Activated CD4-positive, alpha-beta T cell treated with anti-CD3 and anti-CD28 coated beads for 4 hours (primary cell): ENCODE measurements around the gene CARMIL1.
A peak's percentile ranks its signal among the peaks of the same experiment; 100 is the strongest.
"Not testable (repeated sequence)": the region's sequence is repeated elsewhere in the genome, so short reads cannot be mapped to it uniquely, and the experiment has no call there.

Experiments
- DNase-seq, 2 donors: peaks; one replicate each; pipeline ENCODE4 v3.0.0-alpha.2; 2020

Gene CARMIL1

DNA sequence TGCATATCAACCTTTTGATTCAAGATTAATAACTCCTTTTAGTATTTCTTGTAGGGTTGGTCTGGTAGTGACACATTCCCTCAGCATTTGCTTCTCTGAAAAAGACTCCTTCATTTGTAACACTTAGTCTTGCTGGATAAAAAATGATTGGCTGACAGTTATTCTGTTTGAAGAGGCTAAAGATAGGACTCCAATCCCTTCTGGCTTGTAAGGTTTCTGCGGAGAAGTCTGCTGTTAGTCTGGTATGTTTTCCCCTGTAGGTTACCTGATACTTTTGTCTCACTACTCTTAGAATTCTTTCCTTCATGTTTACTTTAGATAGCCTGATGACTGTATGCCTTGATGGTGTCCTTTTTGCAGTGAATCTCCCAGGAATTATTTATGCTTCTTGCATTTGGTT, 96.0 kb downstream of the CARMIL1 start:
- DNase-seq = no peak

DNA sequence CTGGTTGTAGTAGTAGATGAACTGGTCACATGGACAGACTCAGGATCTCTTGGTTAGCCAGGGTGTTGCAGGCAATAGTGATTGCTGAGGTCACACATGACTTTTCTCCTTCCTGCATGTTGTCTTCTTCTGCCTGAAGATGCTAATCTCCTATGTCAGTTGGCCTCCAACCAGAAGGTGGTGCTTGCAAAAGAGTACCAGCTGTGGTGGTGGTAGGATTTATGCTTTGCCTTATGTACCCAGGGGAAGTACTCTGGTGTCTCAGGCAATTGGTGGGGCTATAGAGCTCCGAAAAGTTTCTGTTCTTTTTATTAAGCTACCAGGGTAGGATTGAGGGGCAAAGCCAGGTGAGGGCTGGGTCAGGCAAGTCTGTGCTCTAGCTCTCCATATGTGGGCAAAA, 98.5 kb downstream of the CARMIL1 start:
- DNase-seq = no peak

DNA sequence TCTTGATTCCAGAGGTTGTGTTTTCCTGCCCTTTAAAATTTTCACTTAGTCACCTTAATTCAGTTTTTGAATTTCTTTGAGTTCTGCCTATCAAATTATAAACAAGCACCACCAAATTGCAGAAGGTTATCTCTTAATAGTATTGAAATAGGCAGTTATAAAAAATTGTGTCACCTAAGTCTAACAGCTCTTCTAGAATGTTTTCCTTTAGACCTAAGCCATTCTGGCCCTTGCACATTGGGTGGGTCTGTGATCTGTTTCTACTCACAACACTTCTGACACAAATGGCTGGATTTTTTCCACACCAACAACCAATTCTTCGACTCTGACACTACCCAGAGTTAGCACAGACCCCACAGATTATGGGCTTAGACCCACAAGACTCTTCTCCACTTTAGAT, 101.9 kb downstream of the CARMIL1 start:
- DNase-seq = no peak

DNA sequence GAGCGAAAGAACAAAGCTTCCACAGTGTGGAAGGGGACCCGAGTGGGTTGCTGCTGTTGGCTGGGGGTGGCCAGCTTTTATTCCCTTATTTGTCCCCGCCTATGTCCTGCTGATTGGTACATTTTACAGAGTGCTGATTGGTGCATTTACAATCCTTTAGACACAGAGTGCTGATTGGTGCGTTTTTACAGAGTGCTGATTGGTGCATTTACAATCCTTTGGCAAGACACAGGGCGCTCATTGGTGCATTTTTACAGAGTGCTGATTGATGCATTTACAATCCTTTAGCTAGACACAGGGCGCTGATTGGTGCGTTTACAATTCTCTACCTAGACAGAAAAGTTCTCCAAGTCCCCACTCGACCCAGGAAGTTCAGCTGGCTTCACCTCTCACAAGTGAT, 103.3 kb downstream of the CARMIL1 start:
- not testable (repeated sequence) for DNase-seq

DNA sequence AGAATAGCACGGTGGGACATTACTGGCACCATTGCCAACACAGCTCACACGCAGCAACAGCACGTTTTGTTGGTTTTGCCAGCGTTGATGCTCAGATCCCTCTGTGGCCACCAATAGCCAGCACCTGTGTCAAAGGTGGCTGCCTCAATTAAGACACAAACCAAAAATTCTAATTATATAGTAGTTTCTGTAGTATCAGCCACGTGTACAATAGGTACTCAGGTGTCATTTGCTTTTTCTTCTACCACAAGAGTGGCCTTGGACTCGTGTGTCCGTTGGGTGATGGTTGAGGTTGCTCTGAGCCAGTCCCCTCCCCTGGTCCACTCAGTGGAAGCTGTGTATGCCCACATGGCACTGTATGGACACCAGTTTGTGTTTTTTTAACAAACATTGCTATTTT, 105.1 kb downstream of the CARMIL1 start:
- DNase-seq = no peak

DNA sequence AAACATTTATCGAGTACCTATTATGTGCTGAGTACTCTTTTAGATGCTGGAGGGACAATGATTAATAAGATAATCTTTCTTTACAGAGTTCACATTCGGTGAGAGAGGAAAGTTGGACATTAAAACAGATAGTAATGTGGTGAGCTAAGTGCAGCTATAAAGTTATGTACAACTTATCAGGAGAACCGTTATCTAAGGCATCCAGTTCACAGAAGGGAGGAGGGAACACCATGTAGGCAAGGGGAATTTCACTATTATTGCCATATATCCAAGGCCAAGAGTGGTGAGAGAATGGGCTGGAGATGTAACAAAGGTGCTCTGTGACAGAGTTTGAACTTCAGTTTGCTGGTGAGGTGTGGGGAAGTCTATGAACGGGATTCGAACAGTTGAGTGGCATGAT, 105.8 kb downstream of the CARMIL1 start:
- no peak for DNase-seq

DNA sequence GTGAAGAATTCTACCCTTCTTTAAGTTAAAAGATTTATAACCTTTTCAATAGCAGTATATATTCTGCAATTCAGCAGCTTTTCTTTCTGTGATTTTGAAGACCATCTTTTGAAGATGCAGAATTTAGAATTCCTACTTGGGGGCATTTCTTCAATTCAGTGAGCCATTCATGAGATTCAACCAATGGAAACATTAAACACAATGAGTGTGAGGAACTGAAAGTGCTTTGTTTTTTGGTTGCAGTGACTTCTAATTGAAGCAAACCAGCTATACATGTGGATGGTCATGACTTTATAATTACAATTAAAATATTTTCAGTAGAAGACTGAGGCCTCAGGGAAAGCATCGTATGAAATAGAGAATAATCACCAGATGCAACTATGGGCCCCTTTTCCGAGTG, 108.3 kb downstream of the CARMIL1 start:
- no peak for DNase-seq

DNA sequence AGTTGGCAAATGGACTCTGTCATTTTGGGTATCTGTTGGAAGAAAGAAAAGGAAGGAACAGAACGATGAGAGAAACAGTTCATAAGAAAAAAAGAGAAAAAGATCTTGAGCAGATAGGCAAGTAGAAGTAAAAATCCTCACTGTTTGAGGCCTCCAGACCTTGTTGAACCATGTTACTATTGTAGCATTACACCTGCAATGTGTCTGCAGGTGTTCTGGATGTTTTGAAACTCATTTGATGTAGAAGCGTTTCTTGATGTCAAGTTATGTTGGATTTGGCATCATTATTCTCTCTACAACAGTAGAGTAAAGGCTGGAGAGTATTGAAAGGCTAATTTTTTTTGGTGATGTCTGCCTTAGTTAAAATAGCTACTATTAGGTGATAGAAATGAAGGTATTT, 108.7 kb downstream of the CARMIL1 start:
- no peak for DNase-seq

DNA sequence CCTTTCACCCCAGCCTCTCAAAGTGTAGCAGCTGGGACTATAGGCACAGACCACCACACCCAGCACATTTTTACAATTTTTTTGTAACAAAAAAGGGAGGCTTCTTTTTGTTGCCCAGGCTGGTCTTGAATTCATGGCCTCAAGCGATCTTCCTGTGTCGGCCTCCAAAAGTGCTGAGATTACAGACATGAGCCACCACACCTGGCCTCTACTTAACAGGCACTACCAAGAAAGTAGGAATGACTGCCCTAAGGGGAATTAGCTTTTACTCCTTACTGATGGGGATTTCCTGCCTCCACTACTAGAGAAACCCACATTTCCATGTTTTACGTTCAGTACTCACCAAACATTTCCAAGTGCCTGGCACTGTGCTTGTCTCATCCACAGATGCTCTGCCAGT, 109.6 kb downstream of the CARMIL1 start:
- DNase-seq = no peak

DNA sequence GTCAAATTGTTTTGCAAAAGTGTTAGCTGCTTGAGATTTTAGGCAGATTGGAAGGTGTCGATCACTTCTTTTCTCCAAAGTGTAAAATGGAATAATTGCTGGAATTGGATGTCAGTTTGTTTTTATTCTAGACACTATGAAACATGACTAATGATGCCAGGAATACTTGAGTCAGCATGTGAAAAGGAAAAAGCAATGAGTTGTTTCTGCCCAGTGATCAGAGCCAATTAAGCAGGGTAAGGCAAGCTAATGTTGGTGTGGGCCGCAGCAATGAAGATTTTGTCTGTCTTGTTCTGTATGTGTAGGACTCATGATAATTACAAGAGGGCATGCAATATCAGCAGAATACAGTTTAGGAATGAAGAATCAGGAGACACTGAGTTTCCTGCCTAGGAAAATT, 110.3 kb downstream of the CARMIL1 start:
- DNase-seq = no peak

DNA sequence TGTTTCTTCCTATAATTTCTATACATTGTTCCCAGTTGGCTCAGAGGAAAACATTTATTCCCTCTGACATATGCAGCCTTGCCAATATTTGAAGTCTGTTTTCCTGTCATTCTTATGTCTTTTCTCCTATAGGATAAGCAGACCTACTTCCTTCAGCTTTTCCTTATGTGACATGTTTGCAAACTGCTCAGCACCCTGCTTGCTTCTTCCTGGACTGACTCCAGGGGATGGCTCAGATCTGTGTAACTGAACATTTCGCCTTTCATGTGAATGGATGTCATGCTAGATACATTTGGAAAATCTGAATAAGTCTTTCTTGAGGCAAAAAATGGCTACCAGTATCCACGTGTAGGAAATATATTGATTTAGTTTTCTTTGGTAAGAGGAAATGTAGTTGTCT, 113.2 kb downstream of the CARMIL1 start:
- no peak for DNase-seq

DNA sequence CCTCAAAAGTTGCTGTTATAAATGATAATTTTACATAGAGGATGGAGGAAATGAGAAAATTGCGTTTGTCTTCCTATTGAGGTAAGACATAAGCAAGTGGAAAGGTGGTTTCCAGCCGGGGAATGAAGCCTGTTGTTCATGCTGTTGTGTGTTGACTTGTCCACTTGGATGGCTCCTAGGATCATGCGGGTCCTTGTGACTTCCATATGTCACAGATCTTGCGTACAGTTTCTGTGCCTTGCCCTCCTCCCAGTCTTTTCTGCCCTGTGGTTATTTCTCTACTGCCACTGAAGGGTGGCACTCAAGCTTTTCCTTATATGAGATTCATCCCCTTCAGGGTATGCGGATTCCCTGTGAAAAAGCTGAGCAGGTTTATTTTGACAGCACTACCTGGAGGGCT, 116.6 kb downstream of the CARMIL1 start:
- no peak for DNase-seq

DNA sequence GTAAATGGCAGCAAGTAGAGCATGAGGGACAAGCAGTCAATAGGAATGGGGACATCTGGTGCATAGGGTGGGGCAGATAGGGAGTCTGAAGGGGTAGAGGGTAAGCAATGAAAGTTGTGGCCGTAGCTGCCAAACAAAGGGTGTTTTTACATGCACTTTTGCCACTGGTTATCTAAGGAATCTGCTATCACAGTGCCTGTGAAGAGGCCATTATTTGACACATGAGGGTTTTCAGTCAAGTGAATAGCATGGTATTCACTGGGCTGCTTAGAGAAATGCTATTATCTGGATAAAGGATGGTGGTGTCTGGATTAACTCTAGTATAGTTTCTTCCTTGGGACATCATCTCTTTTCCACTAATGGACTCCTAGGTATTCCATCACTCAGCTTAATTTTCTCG, 118.2 kb downstream of the CARMIL1 start:
- no peak for DNase-seq

DNA sequence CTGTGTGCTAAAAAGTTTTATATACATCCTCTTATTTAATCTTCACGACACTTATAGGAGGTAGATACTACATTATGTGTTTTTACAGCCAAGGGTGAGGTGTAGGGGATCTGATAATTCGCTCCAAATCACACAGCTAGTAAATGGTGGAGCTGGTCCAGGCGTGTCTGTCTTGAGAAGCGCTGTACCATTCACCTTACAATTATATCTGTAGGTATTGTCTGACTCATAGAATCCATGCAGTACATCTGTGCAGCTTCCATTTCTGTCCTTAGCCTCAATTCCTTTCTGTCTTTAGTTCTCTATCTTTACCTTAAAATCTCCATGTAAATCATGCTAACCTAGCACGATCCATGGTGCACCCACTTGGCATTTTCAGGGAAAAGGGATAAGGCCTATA, 120.7 kb downstream of the CARMIL1 start:
- no peak for DNase-seq

DNA sequence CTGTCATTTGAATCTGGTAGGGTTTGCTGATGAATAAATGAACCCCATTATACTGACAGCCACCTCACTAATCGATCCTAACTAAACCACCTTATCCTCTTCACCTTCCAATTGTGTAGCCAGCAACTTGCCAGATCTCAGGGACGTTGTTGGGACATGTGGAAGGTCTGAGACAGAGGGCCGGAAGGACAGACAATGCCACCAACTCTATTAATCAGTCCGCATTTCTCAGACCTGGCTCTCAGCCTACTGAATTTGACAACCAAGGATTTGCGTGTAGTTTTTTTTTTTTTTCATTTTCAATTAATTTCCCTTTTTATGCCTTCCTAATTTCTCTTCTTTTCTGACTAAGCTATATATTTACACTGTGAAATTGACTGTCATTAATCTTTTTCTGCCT, 122.5 kb downstream of the CARMIL1 start:
- no peak for DNase-seq

DNA sequence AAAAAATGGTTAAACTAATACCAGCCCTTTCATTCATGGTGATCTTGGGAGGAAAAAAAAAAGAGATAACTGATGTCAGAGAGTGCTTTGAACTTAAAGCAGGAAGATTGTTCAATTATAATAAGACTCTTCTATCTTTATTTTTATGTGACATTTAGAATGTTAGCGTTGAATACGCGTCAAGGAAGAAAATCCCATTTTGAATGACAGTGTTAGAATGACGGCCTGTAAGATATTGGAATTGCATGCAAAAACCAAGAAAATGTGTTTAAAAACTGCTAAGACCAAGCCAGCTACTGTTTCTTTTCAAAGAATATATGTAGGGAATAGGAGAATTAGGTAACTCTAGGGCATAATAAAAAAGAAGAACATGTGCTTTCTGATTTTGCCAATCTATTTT, 123.0 kb downstream of the CARMIL1 start:
- DNase-seq = no peak

DNA sequence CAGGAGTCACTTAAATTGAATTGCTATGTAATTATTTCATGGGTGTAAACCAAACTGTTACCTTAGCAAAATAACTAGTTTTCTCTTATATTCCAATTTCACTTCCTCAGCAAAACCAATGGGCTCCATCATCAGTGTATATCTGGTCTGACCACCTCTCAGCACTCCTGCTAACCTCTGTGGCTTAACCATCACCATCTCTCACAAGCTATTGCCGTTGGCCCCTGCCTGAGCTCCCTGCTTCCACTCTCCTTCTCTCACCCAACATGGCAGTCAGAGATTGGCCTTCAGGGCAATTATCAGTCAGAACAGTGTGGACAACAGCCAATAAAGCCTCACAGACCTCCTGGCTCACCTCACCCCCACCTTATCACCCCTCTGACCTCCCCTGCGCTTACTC, 124.0 kb downstream of the CARMIL1 start:
- no peak for DNase-seq

DNA sequence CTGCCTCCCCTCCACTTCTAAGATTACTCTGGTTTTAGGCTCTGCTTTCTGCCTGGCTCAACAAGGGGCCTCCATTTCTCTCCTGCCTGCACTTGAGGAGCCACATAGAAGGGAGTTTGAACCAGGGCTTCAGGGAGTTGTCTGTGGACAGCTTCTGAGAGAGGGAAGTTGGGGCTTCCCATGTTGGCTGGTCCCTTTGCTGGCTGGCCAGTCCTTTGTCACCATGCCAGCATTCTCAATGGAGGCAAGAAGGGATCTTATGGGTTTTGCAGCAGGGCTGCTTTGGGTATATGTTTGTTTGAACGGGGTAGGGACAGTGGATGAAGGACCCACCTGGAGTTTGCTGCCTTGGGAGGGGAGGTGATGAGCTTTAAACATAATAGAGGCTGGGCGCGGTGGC, 124.9 kb downstream of the CARMIL1 start:
- no peak for DNase-seq

DNA sequence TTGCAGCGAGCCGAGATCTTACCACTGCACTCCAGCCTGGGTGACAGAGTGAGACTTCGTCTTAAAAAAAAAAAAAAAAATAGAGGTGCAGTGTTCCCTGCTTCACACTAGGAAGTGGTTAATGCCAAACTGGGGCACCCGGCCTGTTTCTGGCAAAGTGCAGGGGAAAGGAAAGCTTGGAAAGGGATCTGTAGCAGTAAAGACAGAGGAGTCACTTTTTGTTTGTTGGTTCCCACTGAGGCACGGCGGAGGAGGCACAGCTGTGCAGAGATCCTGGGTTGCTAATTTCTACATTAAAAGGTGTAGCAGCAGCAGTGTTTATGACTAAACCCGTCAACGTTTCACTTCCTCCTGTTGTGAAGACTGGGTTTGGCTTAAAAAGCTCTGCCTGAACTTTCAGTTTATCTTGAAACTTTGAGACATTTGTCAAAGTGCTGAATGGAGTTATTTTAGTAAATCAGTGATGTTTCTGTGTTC, 125.6 kb downstream of the CARMIL1 start:
- peak; percentile 5 to 20 for DNase-seq

DNA sequence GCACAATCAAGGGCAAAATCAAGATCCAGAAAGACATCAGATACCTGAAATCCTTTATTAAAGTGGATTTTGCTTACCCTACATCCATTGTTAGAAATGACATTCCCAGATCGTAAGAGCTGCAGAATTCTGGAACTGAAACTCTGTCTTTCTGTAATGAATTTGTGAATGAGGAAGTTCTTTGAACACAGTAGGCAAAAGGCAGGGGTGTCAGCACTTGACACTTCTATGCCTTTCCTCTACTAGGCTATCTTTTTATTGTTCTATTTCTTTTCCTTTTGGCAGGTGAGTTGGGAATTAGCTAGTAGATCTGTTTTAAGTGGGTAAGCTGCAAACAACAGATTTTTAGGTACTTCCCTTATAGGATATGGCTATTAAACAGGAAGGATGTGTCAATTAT, 126.3 kb downstream of the CARMIL1 start:
- DNase-seq = no peak

DNA sequence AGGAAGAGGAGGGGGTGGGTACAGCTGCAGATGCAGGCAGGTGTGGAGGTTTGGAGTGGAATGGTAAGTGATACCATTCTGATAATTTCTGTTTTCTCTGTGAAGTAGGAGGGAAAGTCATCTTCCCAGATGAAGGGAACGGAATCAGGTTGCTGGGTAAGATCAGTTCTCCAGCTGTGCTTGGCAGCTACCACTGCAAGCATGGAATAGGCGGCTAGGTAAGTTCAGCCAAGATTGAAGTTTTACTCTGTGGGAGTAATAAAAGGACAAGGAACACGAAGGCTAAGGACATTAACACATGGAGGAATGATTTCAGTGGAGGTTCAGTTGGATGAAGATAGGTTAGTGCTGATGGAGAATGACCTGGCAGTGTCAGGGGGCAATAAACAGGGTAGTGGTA, 128.3 kb downstream of the CARMIL1 start:
- no peak for DNase-seq

DNA sequence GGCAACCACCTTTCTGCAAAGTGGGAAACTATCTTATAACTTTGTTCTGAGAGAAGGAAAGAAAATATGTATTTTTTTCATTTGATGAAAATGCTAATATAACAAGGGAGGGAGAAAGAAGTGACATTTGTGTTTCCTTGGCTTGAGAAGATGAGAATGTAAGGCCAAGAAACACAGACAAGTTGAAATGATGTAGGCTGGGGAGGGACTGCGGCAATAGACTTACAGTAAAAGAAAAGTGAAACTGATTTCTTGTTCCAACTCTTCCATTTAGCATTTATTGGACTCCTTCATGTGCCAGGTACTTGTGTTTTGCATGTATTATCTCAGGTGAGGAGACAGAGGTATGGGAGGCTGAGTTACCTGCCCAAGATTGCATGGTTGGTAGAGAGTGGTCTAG, 130.9 kb downstream of the CARMIL1 start:
- DNase-seq = no peak

DNA sequence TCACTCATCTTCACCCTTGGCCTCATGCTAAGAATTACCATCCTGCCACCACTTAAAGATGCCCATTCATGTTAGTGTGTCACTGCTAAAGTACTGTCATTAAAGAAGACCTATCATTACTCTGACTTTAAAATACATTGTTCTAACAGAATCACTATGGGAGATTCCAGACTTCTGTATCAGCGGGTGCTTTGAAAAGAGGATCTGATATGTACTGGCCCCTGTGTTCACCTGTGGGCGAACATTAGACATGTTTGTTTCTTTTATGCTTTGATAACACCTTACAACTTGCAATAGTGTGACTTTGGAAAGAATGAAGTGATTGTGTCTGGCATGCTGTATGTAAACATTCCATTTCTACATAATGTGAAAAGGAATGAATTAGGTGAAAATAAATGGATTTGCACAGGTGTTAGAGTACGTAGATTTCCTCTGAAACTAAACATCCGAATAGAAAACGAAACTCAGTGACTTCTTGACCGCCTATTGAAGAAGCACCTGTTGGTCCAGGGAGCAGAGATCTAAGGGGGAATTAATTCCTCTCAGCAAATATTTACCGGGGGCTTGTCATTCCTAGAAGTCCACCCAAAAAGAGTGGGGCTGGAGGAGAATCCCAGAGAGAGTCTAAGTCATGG, 132.3 kb downstream of the CARMIL1 start:
- no peak for DNase-seq

DNA sequence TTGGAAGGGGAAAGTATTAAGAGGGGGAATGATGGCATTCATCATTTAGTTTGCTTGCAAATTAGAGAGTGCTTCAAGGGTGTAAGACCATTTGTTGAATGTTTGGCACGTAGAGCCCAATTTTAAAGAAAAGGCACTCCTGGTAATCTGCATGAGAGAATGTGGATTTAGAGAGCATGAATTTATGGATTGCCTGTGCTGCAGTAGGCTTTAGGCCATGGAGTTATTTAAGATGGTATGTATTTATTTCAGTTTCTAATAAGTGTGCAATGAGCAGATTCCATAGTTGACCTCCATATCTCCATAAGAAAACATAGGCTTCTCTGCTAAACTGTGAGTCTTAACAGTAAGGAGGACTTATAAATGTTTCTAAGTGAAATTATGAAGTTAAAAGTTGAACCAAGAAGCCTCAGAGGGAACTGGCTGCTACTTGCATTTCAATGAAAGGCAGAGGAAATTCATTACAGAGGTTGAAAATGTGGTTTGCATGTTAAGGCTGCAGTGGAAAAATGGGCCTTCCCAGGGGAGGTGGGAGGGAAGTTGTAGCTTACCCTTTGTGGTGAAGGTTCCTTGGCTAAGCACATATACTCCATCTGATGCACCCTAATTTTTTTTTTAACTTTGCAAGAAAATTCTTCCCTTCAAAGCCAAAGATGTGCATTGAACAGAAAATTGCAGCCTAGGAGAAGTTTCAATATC, 134.2 kb downstream of the CARMIL1 start:
- no peak for DNase-seq

DNA sequence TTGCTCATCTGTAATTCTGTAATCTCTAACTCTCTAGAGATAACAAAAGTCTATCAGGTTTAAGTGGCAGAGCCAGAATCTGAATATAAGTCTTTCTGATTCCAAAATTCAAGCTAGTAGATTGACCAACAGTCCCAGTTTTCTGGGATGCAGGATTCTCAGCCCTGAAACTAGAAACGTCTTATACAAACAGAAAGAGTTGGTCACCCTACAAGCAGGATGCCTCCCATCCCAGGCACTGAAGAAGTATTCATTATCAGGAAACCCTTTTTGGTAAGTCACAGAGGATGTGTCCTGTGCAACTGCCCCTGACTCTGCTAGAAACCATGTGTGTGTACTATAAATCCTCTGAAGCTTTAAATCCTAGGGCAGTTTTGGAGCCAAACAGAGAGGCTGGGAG, 135.0 kb downstream of the CARMIL1 start:
- no peak for DNase-seq
